GM21717 (cell line): ENCODE results near the gene EVI5L.
A peak's percentile ranks its signal among the peaks of the same experiment; 100 is the strongest.

Experiments
- ATAC-seq: cut with Tn5 transposase; IDR thresholded peaks from one replicate; pipeline ENCODE4 v1.9.1; 2021; ENCODE audit warnings: mild to moderate bottlenecking, moderate library complexity; ENCODE audit not compliant: unreplicated experiment

The EVI5L gene

DNA sequence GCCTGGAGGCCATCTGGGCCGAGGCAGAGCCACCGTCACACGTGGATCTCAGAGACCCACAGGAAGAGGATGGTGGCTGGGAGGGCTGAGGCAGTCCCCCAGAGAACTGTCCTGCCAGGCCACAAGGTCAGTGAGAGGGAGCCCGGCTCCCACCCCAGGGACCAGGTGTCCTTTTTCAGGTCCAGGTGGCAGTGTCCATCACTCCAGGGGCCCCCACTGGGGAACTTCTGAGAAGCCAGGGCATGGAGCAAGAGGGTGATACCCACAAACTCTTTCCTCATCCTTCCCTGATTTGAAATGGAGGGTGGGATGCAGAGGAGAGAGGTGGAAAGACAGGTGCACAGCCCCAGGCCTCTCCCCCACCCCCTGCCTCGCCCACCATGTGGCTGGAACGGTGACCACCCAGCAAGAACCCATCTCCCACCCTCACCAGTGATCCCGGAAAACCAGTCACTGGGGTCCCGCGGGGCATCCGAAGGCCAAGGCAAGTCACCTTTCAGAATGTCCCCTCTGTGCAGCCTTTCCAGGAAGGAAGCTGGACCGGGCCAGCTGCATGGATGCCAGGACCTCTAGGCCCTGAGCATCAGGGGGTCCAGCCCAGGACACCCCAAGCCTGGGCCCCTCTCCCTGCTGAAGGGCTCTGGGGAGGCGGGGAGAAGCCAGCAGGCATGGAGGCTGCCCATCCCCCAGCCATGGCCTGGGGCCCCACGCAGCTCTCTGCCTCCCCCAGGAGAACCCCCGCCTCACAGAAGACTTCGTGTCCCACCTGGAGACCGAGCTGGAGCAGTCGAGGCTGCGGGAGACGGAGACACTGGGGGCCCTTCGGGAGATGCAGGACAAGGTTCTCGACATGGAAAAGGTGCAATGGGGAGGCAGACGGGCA is 30.1 kb downstream of the EVI5L start:
- no peak for ATAC-seq

- ATAC-seq = no peak
Observed at GRCh38 chr19:7860714-7861618, 30.9 kb downstream of the EVI5L start.

- ATAC-seq = no peak
Observed at GRCh38 chr19:7861619-7862412, 31.8 kb downstream of the EVI5L start.

DNA sequence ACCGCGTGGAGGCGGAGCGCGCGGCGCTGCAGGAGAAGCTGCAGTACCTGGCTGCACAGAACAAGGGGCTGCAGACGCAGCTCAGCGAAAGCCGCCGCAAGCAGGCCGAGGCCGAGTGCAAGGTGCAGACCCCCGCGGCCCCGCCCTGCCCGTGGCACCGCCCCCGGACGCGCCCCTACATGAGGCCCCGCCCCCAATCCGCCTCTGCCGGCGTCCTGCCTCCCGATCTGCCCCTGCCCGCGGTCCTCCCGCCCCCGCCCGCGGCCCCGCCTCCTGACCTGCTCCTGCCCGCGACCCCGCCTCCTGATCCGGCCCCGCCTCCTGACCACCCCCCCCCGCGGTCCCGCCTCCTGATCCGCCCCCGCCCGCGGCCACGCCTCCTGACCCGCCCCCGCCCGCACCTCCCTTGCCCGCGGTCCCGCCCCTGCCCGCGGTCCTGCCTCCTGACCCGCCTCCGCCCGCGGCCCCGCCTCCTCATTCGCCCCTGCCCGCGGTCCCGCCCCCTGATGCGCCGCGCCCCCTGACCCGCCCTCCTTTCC is 32.5 kb downstream of the EVI5L start:
- ATAC-seq = no peak

DNA sequence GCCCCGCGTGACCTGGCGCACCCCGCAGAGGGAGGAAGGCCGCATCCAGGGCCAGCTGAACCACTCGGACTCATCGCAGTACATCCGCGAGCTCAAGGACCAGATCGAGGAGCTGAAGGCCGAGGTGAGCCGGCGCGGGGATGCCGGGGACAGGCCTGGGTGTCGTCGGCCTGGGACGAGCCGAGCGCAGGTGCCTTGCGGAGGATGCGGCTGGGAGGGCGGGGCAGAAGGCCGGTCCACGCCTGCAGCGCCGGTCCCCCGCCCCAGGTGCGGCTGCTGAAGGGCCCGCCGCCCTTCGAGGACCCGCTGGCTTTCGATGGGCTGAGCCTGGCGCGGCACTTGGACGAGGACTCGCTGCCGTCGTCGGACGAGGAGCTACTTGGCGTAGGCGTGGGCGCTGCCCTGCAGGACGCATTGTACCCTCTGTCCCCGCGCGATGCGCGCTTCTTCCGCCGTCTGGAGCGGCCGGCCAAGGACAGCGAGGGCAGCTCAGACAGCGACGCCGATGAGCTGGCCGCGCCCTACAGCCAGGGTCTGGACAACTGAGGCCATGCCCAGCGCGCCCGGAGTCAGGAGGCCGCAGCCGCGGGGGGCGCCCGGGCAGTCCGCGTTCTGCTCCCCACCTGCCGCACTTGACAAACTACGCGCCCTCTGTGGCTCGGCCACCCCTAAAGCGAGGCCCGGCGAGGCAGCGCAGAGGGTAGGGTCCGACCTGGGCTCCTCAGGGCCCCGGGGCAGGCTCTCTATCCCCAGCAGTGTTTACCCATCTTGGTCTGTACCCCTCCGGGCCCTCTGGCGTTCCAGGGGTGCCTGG is 33.3 kb downstream of the EVI5L start:
- ATAC-seq = no peak

DNA sequence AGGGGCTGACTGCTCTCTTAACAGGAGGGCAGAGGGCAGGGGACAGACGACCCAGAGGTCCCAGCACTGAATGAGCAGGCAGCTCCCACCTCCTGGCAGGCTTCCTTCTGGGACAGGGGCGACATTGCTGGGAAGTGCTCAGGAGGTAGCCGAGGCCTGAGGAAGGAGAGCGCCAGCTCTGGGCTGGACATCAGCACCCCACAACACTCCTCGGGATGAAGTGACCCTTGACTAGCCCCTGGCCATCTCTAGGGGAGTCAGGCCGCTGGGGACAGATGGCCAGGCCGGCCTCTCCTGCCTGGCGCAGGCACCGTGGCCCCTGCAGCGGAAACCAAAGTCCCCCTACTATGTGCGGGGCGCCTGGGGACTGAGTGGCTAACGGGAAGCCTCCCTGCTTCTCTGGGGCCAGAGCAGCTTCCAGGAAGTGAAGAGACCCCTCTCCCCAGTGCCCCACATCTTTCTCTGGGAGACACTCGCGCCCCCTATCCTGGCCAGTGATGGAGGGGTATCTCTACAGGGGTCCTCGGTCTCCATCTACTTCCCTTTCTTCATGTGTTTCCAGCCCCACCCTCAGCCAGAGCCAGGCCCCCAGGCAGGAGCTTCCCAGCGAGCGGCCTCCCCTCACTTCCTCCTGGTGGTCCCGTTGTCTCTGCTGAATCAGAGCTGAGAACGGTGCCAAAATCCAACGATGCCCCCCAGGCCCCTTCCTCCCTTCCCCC is 34.1 kb downstream of the EVI5L start:
- no peak for ATAC-seq

DNA sequence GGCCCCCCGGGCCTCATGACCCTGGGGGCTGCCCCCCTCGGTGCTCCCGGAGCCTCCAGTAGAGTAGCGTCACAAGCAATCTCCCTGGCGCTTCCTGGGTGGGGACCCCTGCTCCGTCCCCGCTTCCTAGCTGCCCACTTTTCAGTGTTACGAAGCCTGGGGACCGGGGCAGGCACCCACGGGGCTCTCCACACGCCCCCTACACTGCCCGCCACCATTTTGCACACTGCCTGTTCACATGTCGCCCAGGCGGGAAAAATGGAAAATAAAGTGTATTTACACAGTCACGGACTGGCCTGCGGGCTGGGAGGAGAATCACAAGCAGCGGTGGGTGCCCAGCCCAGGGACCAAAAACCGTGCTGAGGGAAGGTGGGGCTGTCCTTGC is 34.7 kb downstream of the EVI5L start:
- no peak for ATAC-seq

DNA sequence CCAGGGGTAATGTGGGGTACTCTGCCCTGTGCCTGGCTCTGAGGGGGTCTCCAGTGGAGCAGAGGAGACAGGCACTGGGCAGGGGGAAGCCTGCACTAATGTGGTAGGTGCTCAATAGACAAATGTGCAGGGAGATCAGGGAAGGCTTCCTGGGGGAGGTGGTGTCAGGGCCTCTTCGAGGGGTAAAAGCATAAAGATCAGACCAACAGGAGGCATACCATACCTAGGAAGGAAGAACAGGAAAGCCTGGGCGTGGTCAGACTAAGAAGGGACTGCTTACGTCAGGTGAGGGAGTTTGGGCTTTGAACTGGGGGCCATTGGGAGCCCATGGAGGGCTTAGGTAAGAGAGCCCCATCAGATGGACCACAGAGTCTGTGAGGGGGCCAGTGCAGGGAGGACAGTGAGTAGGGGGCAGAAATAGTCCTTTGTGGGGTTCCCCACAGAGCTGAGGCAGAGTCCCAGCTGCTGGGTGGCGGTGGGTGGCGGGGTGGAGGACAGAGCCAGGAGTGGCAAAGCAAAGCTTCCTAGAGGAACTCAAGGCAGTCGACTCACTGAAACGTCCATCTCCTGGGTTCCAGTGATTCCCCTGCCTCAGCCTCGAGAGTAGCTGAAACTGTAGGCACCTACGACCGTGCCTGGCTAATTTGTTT is 35.4 kb downstream of the EVI5L start:
- ATAC-seq = no peak

GRCh38 chr19:7866399-7867091 is 36.5 kb downstream of the EVI5L start:
- ATAC-seq = no peak

DNA sequence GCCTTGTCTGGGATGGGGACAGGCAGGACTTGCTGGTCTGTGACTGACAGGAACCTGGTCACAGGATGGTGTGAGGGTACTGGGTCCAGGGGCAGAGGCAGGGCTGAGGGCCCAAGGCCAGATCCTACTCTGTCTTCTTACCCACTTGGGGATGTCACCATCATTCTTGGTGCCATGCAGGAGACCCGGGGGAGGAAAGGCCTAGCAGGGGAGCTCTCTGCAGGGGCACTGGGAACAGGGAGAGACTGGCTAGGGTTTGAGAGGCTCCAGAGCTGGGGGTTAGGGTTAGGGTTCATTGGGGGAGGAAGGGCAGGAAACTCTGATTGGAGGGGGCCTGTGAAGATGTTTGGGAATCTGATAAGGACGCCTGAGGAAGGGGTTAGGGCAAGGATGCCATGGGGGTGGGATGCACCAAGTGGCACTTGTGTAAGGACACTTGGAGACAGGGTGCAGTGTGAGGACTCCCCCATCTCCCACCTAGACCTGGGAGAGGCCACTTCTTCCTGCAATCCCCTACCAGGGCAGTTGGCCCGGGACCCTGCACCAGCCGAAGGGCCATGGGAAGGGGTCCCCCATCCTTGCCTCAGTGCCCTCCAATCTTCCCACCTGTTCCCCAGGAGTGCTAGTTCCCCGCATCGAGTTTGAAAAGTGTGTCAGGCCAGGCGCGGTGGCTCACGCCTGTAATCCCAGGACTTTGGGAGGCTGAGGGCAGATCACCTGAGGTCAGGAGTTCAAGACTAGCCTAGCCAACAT is 37.2 kb downstream of the EVI5L start:
- ATAC-seq = no peak

DNA sequence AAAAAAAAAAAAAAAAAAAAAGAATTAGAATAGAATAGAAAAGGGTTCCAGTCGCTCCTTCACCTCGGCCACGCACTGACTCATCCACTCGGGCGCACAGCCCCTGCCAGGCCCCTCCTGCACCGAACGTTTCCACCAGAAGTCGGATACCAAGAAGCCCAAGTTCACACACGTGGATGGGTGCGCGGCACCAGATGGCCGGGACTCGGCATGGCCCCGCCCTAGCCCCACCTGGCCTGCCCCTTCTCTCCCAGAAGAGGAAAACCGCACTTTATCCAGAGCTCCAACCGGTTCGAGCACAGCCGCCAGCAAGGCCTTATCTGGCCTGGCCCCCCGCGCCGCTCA is 38.3 kb downstream of the EVI5L start:
- no peak for ATAC-seq

- ATAC-seq = peak; percentile 39
Observed at GRCh38 chr19:7868671-7869452, 38.8 kb downstream of the EVI5L start.

- peak; percentile 42 for ATAC-seq
Observed at GRCh38 chr19:7869453-7869909, 39.5 kb downstream of the EVI5L start.

DNA sequence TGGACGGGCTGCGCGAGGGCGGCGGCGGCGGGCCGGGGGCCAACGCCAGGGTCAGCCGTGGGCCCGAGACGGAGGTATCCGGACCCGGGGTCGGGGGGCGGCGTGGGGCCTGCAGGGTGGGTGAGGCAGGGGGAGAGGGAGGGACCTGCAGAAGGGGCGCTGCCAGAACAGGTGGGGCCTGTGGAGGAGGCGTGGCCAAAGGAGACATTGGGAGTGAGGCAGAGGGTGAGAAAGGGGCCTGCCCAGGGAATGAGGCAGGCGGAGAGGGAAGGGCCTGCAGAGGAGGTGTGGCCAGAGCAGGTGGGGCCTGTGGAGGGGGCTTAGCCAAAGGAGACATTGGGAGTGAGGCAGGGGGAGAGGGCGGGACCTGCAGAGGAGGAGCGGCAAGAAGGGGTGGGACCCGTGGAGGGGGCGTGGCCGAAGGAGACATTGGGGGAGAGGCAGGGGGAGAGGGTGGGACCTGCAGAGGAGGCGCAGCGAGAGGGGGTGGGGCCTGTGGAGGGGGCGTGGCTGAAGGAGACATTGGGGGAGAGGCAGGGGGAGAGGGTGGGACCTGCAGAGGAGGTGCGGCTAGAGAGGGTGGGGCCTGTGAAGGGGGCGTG is 40.0 kb downstream of the EVI5L start:
- ATAC-seq = peak; percentile 12

DNA sequence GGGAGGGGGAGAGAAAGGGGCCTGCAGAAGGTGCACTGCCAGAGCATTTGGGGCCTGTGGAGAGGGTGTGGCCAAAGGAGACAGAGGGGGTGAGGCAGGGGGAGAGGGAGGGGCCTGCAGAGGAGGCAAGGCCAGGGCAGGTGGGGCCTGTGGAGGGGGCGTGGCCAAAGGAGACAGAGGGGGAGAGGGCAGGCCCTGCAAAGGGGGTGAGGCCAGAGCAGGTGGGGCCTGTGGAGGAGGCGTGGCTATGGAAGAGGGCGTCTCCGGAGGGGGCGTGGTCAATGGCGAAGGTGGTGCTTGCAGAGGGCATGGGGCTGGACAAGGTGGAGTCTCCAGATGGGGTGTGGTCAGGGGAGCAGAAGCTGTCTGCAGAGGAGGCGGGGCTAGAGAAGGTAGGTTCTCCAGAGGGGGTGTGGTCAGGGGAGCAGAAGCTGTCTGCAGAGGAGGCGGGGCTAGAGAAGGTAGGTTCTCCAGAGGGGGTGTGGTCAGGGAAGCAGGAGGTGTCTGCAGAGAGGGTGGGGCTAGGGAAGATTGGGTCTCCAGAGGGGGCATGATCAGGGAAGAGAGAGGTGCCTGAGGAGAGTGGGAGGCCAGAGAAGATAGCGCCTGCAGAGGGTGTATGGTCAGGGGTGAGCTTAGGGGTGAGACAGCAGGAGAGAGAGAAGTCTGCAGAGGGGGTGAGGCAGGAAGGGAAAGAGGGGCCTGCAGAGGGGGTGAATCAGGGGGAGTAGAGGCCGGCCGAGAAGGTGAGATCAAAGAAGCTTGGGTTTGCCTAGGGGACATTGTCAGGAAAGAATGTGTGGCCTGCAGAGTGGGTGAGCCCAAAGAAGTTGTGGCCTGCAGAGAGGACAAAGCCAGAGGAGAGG is 40.8 kb downstream of the EVI5L start:
- no peak for ATAC-seq
